Retinal pigment epithelial cell (primary cell): ENCODE results near the gene LDLRAP1.

ENCODE experiments used
- DNase-seq: peaks from one replicate; pipeline ENCODE4 v3.0.0-alpha.2; 2010; ENCODE audit warnings: low read depth
- H3K4me3 ChIP-seq: 2 replicates; pipeline ENCODE4 v1.5.1; 2011; ENCODE audit warnings: mild to moderate bottlenecking, low read length, control low read depth, moderate library complexity
- CTCF ChIP-seq: conservative IDR thresholded peaks from 2 replicates; pipeline ENCODE4 v1.5.1; 2011; ENCODE audit warnings: low read depth, low read length, control low read depth, inconsistent platforms

LDLRAP1 gene

GRCh38 chr1:25571522-25571970 is 28.1 kb downstream of the LDLRAP1 start:
- no peak overlapping the region for H3K4me3 ChIP-seq
- DNase-seq, result no peak
- no peak for TF ChIP-seq CTCF

GRCh38 chr1:25572107-25572506 is 28.7 kb downstream of the LDLRAP1 start:
- no peak for TF ChIP-seq CTCF
- DNase-seq, result no peak
- H3K4me3 ChIP-seq, result no peak overlapping the region

GRCh38 chr1:25572708-25573590 is 29.5 kb downstream of the LDLRAP1 start:
- DNase-seq, result no peak
- TF ChIP-seq CTCF, result peak; percentile 84
- H3K4me3 ChIP-seq, result no peak overlapping the region

- no peak for DNase-seq
- no peak for TF ChIP-seq CTCF
- no peak overlapping the region for H3K4me3 ChIP-seq
Measured at GRCh38 chr1:25573591-25573930, 30.2 kb downstream of the LDLRAP1 start.

GRCh38 chr1:25573961-25574360 is 30.6 kb downstream of the LDLRAP1 start:
- no peak for DNase-seq
- no peak overlapping the region for H3K4me3 ChIP-seq

GRCh38 chr1:25575191-25575590 is 31.8 kb downstream of the LDLRAP1 start:
- H3K4me3 ChIP-seq, result no peak overlapping the region
- TF ChIP-seq CTCF, result no peak
- DNase-seq, result no peak

More at GRCh38 chr1:25573961-25574360, 30.6 kb downstream of the LDLRAP1 start:
- no peak for TF ChIP-seq CTCF
